Fibroblast of villous mesenchyme (primary cell): Measurements from ENCODE around the gene SLFN12. TPM values are rescaled to one million over a fixed set of nuclear protein-coding genes. Genes with fewer than 3 reads are reported as not detected.
A peak's percentile ranks its signal among the peaks of the same experiment; 100 is the strongest.
"Not testable (repeated sequence)": the region's sequence is repeated elsewhere in the genome, so short reads cannot be mapped to it uniquely, and the experiment has no call there.

Source experiments
- DNase-seq: peaks from one replicate; pipeline ENCODE4 v3.0.0-alpha.2; 2010; ENCODE audit warnings: low read depth
- H3K4me3 ChIP-seq: 2 replicates; pipeline ENCODE4 v1.5.1; 2011; ENCODE audit warnings: low read depth, mild to moderate bottlenecking, low read length
- total RNA-seq: library from RNA; depleted of rRNA; stranded (reverse); fragments of >200 nt; gene quantifications from 2 replicates; pipeline ENCODE4 v1.2.3, GENCODE V29; 2012
- TF ChIP-seq, protein P1 (sequence below): IDR thresholded peaks from 2 replicates; pipeline ENCODE4 v1.5.1; 2012; ENCODE audit warnings: low read depth, mild to moderate bottlenecking, low read length; ENCODE audit not compliant: insufficient read depth

Gene SLFN12
- total RNA-seq, 1 donor = 47.9 TPM

DNA sequence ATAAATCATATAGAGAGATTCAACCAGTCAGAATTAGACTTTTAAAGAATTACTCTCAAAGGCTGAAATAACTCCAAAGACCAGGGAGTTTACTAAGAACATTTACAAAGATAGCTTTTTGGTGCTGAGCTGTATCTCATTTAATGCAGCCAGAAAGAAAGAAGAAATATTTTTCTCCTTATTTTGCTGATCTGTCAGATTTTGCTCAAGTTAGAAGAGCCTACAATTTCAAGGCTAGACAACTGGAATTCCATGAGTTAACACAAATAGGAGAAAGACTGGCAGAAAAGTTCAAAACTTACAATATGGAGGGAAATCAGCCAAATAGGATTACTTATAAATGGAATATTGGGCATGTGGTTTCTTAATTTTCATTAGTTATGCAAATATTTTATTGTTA lies 6.1 kb upstream of the SLFN12 start:
- TF ChIP-seq, protein P1, sequence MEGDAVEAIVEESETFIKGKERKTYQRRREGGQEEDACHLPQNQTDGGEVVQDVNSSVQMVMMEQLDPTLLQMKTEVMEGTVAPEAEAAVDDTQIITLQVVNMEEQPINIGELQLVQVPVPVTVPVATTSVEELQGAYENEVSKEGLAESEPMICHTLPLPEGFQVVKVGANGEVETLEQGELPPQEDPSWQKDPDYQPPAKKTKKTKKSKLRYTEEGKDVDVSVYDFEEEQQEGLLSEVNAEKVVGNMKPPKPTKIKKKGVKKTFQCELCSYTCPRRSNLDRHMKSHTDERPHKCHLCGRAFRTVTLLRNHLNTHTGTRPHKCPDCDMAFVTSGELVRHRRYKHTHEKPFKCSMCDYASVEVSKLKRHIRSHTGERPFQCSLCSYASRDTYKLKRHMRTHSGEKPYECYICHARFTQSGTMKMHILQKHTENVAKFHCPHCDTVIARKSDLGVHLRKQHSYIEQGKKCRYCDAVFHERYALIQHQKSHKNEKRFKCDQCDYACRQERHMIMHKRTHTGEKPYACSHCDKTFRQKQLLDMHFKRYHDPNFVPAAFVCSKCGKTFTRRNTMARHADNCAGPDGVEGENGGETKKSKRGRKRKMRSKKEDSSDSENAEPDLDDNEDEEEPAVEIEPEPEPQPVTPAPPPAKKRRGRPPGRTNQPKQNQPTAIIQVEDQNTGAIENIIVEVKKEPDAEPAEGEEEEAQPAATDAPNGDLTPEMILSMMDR = no peak
- no peak for DNase-seq
- no peak overlapping the region for H3K4me3 ChIP-seq

DNA sequence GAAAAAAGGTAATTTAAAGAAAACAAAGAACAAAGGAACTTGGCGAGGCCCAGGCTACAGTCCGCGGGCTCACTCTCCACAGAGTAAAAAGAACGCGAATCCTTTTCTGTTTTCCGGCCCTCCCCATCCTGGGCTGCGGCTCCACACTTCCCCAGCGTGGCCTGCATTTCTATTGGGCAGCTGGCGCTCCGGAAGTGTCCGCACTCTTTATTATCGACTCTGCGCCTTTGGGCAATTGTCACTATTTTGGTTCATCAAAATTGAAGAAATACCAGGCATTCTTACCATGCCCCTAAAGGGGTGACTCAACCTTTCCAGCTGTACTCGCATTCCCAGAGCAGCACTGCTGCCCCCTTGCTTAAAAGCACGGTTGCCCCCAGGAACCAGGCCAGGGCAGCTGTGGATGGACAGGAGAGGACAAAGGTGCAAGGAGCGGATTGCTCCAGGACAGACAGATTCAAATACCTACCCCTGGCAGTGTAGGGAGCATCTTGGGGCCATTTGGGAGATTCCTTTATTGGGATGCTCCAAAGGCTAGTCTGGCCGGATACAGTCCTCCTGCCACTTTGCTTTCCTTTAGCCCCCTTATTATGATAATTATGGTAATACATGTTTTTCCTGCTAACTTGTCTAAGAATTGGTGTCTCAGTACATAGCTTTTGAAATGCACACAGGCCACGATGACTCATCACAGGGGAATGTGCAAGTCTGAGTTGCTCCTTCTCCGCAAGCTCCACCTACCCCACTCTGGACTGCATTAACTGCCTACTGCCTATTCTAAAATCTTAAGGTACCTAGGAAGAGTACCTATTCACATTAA lies 985 bp upstream of the SLFN12 start:
- H3K4me3 ChIP-seq = peak overlapping the region; percentile 77
- DNase-seq = peak; percentile 98

DNA sequence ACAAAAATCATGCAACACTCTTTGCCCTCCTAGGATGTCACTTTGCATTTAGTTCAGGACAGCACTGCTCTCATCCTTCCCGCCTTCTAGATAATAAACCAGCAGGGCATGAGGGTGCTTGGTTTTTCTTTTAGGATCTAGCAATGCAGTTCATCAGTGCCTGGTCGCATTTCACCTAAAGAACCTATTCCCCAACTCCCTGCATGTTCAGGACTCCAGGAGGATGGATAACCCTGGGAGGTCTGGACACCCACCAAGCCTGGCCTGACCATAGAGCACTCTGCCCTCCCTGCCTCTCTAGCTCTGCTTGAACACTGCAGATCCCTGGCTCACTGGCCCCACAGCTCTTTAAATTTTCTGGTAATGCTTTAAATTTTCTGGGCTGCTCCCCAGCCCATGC lies 2.6 kb downstream of the SLFN12 start:
- TF ChIP-seq, protein P1 = no peak
- no peak for DNase-seq
- H3K4me3 ChIP-seq = no peak overlapping the region

More for the DNA sequence above, 985 bp upstream of the SLFN12 start:
- TF ChIP-seq, protein P1 = peak; percentile 31

DNA sequence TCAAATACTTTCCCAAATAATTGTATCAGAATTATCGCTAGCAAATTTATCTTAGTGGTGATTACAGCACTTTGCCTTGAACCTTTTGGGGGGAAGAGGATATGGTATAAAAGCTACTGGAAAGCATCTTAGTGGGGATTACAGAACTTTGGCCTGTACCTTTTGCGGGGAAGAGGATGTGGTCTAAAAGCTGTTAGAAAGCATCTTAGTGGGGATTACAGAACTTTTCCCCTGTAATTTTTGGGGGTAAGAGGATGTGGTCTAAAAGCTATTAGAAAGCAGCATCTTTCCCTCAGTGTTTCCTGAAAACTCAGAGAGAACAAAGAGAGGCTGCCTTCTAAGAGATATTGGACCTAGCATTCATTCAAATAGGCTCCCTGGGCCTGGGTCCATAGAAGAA lies 4.1 kb downstream of the SLFN12 start:
- H3K4me3 ChIP-seq = no peak overlapping the region
- DNase-seq = no peak
- TF ChIP-seq, protein P1 = no peak

DNA sequence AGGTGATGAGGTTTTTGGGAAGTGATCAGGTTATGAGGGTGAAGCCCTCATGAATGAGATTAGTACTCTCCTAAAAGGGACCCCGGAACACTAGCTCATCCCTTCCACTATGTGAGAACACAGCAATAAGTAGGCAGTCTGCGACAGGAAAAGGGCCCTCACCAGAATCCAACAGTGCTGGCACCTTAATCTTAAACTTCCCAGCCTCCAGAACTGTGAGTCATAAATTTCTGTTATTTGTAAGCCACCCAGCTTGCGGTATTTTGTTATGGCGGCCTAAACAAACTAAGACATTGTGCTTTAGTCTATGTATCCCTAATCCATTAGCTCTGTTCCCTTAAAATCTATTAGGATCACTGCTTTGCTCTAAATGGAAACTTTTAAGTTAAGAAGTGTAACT lies 8.5 kb downstream of the SLFN12 start:
- no peak overlapping the region for H3K4me3 ChIP-seq
- TF ChIP-seq, protein P1 = no peak
- peak; percentile 47 for DNase-seq

DNA sequence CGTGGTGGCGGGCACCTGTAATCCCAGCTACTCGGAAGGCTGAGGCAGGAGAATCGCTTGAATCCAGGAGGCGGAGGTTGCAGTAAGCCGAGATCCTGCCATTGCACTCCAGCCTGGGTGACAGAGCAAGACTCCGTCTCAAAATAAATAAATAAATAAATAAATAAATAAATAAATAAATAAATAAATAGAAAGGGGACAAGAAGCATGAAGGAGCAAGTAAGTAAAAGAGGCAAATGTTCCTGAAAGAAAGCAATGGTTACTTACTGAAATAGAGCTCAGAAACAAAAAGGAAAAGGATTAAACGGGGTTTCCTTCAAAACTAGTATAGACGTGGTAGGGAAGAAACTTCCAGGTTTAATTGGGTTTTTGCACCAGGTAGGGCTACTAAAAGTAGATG lies 11.2 kb downstream of the SLFN12 start:
- not testable (repeated sequence) for DNase-seq, H3K4me3 ChIP-seq

DNA sequence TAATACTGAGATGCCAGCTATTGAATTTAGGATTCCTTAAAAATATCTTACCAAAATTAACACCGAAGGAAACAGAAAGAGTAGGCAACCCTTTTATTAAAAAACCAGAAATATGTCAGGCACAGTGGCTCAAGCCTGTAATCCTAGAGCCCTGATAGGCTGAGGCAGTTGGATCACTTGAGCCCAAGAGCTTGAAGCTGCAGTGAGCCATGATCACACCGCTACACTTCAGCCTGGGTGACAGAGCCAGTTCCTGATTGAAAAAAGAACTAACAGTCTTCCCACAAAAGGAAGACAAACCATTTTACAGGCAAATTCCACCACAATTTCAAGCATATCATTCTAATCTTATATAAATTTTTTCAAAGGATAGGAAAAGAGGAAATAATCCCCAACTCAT lies 15.6 kb downstream of the SLFN12 start:
- H3K4me3 ChIP-seq = no peak overlapping the region
- no peak for DNase-seq
- TF ChIP-seq, protein P1 = no peak

DNA sequence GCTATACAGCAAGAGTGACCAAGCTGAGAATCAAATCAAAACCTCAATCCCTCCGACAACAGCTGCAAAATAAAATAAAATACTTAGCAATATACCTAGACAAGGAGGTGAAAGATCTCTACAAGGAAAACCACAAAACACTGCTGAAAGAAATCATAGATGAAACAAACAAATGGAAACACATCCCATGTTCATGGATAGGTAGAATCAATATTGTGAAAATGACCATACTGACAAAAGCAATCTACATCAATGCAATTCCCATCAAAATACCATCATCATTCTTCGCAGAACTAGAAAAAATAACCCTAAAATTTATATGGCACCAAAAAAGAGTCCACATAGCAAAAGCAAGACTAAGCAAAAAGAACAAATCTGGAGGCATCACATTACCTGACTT lies 17.6 kb downstream of the SLFN12 start:
- DNase-seq, H3K4me3 ChIP-seq: not testable (repeated sequence)
